HUES64 (cell line): Measurements from ENCODE around the gene CFHR5.
"Not testable (repeated sequence)": the region's sequence is repeated elsewhere in the genome, so short reads cannot be mapped to it uniquely, and the experiment has no call there.

Source experiments
- H3K27ac ChIP-seq: 2 replicates; pipeline ENCODE4 v1.7.0; 2013; ENCODE audit warnings: low read depth, low read length, inconsistent platforms
- H3K27me3 ChIP-seq: 2 replicates; pipeline ENCODE4 v1.6.1; 2013; ENCODE audit warnings: mild to moderate bottlenecking, low read length; ENCODE audit not compliant: insufficient read depth
- H3K36me3 ChIP-seq: 2 replicates; pipeline ENCODE4 v1.6.1; 2013; ENCODE audit warnings: mild to moderate bottlenecking, low read length; ENCODE audit not compliant: insufficient read depth
- H3K4me1 ChIP-seq: 2 replicates; pipeline ENCODE4 v1.6.1; 2013; ENCODE audit warnings: mild to moderate bottlenecking, low read length, moderate library complexity; ENCODE audit not compliant: insufficient read depth
- H3K4me3 ChIP-seq: 2 replicates; pipeline ENCODE4 v1.5.1; 2013; ENCODE audit warnings: mild to moderate bottlenecking, low read length, moderate library complexity
- H3K9ac ChIP-seq: 2 replicates; pipeline ENCODE4 v1.6.1; 2013; ENCODE audit warnings: mild to moderate bottlenecking, low read depth, low read length
- H3K9me3 ChIP-seq: 2 replicates; pipeline ENCODE4 v1.6.1; 2013; ENCODE audit warnings: low read depth, low read length; ENCODE audit not compliant: insufficient read depth
- WGBS: fragments of 150-250, 120-280 bp; methylation state at CpG from one replicate; pipeline ENCODE4 v1.1.7; 2013; ENCODE audit warnings: missing lambda C conversion rate; 5-methylcytosine and 5-hydroxymethylcytosine counted together

The CFHR5 gene

DNA sequence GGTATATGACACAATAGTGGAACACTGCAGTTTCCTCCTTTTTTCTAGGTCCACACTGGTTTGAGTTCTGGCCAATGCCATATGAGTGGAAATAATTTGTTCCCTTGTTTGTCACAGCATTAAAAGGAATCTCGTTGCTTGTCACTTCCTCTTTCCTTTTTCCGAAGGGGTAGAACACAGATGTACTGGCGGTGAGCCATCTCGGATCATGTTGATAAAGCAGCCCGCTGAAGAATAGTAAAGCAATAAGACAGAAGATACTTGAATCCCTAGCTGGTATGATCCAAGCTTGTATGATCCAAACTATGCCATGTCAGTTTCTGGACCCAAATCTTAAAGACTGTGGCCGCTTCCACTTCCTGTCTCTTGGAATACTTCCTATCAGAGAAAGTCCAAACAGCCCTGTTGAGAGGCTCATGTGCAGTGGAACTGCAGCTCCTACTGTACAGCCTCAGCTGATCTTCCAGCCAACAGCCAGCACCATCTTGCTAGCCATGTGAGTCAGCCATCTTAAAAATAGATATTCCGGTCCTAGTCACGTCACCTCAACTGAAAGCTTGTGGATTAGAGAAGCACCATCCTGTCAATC lies 40.3 kb downstream of the CFHR5 start:
- WGBS = 96% methylated on average over 8 of the region's 8 CpGs
- Histone ChIP-seq H3K27me3 (no peaks in the 10 kb centered on the region), H3K27ac (no peak overlapping the region), H3K9ac (no peak overlapping the region), H3K4me1 (no peaks in the 10 kb centered on the region), H3K9me3 (no peaks in the 10 kb centered on the region), H3K36me3 (no peaks in the 10 kb centered on the region), H3K4me3 (no peak overlapping the region)

- H3K4me3 ChIP-seq = no peak overlapping the region
- H3K9me3 ChIP-seq = no peaks in the 10 kb centered on the region
- no peak overlapping the region for H3K9ac ChIP-seq
- 40% methylated on average over 4 of the region's 4 CpGs for WGBS
- no peak overlapping the region for H3K27ac ChIP-seq
- H3K4me1 ChIP-seq = no peaks in the 10 kb centered on the region
- no peaks in the 10 kb centered on the region for H3K36me3 ChIP-seq
- no peaks in the 10 kb centered on the region for H3K27me3 ChIP-seq
These were observed 44.4 kb downstream of the CFHR5 start for GRCh38 chr1:197021716-197022115.

DNA sequence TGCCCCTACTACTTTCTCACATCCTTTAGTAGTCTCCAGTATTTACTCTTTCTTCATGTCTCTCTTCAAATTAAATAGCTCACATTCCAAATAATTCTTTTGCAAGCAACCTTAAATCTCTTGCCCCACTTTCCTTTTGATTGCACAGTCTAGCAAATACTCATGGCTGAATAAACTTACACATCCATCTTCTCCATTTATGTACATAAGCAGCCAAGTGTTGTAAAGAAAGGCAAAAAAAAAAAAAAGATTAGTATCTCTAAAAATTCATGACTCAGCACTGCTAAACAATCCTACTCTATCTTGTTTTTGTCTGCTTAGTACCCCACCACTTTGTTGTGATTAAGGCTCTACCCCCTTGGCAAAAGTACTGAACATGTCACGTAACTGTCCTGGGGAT lies 47.1 kb downstream of the CFHR5 start:
- no peak overlapping the region for H3K9ac ChIP-seq
- H3K36me3 ChIP-seq = no peaks in the 10 kb centered on the region
- no peaks in the 10 kb centered on the region for H3K27me3 ChIP-seq
- no peak overlapping the region for H3K4me3 ChIP-seq
- H3K4me1 ChIP-seq = no peaks in the 10 kb centered on the region
- no peak overlapping the region for H3K27ac ChIP-seq
- no peaks in the 10 kb centered on the region for H3K9me3 ChIP-seq
- 100% methylated on average over 1 of the region's 1 CpG for WGBS

DNA sequence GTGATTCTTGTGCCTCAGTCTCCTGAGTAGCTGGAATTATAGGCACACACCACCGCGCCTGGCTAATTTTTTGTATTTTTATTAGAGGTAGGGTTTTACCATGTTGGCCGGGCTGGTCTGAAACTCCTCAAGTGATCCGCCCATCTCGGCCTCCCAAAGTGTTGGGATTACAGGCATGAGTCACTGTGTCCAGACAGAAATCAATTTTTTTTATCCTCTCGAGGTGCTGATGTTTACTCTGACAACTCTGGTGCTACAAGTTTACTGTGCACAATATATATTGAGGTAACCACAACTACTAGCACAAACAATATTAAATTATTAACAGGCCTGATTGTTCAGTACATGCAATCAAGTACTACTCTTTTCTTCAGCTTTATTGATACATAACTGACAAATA lies 50.0 kb downstream of the CFHR5 start:
- H3K4me3 ChIP-seq = no peak overlapping the region
- H3K4me1 ChIP-seq = no peaks in the 10 kb centered on the region
- no peak overlapping the region for H3K27ac ChIP-seq
- WGBS = 94% methylated on average over 6 of the region's 6 CpGs
- no peak overlapping the region for H3K9ac ChIP-seq
- no peaks in the 10 kb centered on the region for H3K9me3 ChIP-seq
- H3K27me3 ChIP-seq = no peaks in the 10 kb centered on the region
- no peaks in the 10 kb centered on the region for H3K36me3 ChIP-seq

- H3K4me3 ChIP-seq = no peak overlapping the region
- no peak overlapping the region for H3K27ac ChIP-seq
- H3K9me3 ChIP-seq = no peaks in the 10 kb centered on the region
- no peaks in the 10 kb centered on the region for H3K27me3 ChIP-seq
- H3K36me3 ChIP-seq = no peaks in the 10 kb centered on the region
- no peaks in the 10 kb centered on the region for H3K4me1 ChIP-seq
- no peak overlapping the region for H3K9ac ChIP-seq
These were observed 52.4 kb downstream of the CFHR5 start for GRCh38 chr1:197029749-197030148.

DNA sequence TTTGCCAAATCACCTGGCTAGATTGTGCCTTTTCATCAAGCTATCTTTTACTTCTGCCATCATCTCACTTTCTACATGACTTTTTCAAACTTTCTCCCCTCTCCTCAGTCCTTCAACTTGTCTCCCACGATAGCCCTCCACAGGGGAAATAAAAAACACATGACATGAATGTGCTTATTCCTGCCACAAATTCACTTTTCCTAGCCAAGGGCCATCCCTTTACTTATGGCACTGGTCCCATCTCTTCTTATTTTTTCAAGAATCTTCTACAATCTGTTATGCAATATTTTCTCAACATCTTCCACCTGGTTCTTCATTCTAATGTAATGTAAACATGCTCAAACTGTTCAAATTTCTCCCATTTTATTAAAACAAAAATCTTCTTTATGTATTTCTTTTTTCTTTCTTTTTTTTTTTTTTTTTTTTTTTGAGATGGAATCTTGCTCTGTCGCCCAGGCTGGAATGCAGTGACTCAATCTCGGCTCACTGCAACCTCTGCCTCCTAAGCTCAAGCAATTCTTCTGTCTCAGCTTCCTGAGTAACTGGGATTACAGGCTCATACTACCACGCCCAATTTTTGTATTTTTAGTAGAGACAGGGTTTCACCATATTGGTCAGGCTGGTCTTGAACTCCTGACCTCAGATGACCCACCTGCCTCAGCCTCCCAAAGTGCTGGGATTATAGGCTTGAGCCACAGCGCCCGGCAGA lies 57.4 kb downstream of the CFHR5 start:
- not testable (repeated sequence) for H3K27ac ChIP-seq, H3K27me3 ChIP-seq, H3K36me3 ChIP-seq, H3K4me1 ChIP-seq, H3K9me3 ChIP-seq, H3K9ac ChIP-seq, H3K4me3 ChIP-seq
- 94% methylated on average over 6 of the region's 6 CpGs for WGBS

DNA sequence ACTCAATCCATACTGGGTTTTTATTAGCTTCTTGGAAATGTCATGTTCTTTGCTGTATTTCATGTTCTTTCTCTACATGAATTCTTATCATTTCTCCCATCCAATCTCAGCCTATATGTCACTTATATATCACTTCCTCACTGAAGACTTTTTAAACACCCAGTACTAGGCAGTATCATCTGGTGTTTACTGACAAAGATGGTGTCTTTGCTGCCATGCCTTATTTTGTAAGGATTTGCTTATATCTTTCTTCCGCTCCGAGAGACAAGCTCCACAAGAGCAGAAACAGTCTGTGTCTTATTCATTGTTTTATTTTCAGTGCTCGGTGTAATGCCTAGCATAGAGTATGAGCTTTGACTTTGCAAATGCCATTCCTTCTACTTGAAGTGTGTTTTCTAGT lies 59.5 kb downstream of the CFHR5 start:
- WGBS = 95% methylated on average over 3 of the region's 3 CpGs
- H3K27ac ChIP-seq = no peak overlapping the region
- H3K27me3 ChIP-seq = no peaks in the 10 kb centered on the region
- H3K9me3 ChIP-seq = no peaks in the 10 kb centered on the region
- no peaks in the 10 kb centered on the region for H3K36me3 ChIP-seq
- H3K4me1 ChIP-seq = no peaks in the 10 kb centered on the region
- no peak overlapping the region for H3K4me3 ChIP-seq
- H3K9ac ChIP-seq = no peak overlapping the region

- Histone ChIP-seq H3K36me3 (no peaks in the 10 kb centered on the region), H3K27ac (no peak overlapping the region), H3K4me3 (no peak overlapping the region), H3K9me3 (no peaks in the 10 kb centered on the region), H3K9ac (no peak overlapping the region), H3K27me3 (no peaks in the 10 kb centered on the region), H3K4me1 (no peaks in the 10 kb centered on the region)
- WGBS = 93% methylated on average over 5 of the region's 7 CpGs
These were observed 64.4 kb downstream of the CFHR5 start for GRCh38 chr1:197041486-197042353.

GRCh38 chr1:197042676-197043341 lies 65.5 kb downstream of the CFHR5 start:
- no peak overlapping the region for H3K9ac ChIP-seq
- H3K36me3 ChIP-seq = no peaks in the 10 kb centered on the region
- no peaks in the 10 kb centered on the region for H3K9me3 ChIP-seq
- no peaks in the 10 kb centered on the region for H3K27me3 ChIP-seq
- no peak overlapping the region for H3K27ac ChIP-seq
- no peaks in the 10 kb centered on the region for H3K4me1 ChIP-seq
- 73% methylated on average over 2 of the region's 4 CpGs for WGBS
- no peak overlapping the region for H3K4me3 ChIP-seq

GRCh38 chr1:197049100-197049499 lies 71.7 kb downstream of the CFHR5 start:
- H3K4me3 ChIP-seq = no peak overlapping the region
- H3K9ac ChIP-seq = no peak overlapping the region
- no peaks in the 10 kb centered on the region for H3K4me1 ChIP-seq
- 0 out of 2 replicates have a peak, but pooled peaks cover 3% of the 10 kb centered on the region for H3K9me3 ChIP-seq
- no peaks in the 10 kb centered on the region for H3K27me3 ChIP-seq
- H3K27ac ChIP-seq = no peak overlapping the region
- H3K36me3 ChIP-seq = no peaks in the 10 kb centered on the region
